ENCODE results near the gene MMP13.

Gene MMP13

DNA sequence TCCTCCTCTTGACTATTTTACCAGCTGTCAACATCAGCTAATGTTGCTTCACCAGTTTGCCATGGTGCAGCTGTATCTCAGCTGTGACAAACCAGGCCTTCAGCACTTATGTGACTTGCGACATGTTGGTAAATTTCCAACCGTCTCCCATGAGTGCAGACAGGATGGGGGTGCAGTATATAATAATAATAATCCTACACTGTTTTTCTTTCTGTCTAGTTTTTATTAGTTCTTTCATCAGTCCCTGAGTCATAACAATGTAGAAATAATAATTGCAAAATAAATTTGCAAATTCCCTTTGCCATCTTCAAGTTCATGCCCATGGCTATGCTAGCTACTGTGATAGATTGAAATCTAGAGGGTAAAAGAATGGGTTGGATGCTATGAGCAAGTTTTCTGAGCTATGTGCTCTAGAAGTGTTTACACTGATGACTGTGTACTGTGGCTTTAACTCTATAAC is 4.9 kb downstream of the MMP13 start:
- no peak for DNase-seq
- no peak overlapping the region for H3K4me3 ChIP-seq (ENCODE audit: low read depth, low read length)
- H3K27me3 ChIP-seq (ENCODE audit: insufficient read depth, low read depth, severe bottlenecking), result no peaks in the 10 kb centered on the region
- no peak for TF ChIP-seq CTCF (IDR thresholded peaks at IDR 0.05; ENCODE audit: low read depth, low read length)
- H3K9me3 ChIP-seq (ENCODE audit: severe bottlenecking), result no peaks in the 10 kb centered on the region
- H3K27ac ChIP-seq, result no peak overlapping the region
- H3K36me3 ChIP-seq, result no peaks in the 10 kb centered on the region

- Histone ChIP-seq H3K27ac (no peak overlapping the region), H3K4me3 (ENCODE audit: low read depth, low read length) (no peak overlapping the region), H3K27me3 (ENCODE audit: insufficient read depth, low read depth, severe bottlenecking) (no peaks in the 10 kb centered on the region), H3K9me3 (ENCODE audit: severe bottlenecking) (no peaks in the 10 kb centered on the region), H3K36me3 (no peaks in the 10 kb centered on the region)
- TF ChIP-seq CTCF (IDR thresholded peaks at IDR 0.05; ENCODE audit: low read depth, low read length), result no peak
- no peak for DNase-seq
Measured at GRCh38 chr11:102946237-102946636, 9.3 kb downstream of the MMP13 start.

DNA sequence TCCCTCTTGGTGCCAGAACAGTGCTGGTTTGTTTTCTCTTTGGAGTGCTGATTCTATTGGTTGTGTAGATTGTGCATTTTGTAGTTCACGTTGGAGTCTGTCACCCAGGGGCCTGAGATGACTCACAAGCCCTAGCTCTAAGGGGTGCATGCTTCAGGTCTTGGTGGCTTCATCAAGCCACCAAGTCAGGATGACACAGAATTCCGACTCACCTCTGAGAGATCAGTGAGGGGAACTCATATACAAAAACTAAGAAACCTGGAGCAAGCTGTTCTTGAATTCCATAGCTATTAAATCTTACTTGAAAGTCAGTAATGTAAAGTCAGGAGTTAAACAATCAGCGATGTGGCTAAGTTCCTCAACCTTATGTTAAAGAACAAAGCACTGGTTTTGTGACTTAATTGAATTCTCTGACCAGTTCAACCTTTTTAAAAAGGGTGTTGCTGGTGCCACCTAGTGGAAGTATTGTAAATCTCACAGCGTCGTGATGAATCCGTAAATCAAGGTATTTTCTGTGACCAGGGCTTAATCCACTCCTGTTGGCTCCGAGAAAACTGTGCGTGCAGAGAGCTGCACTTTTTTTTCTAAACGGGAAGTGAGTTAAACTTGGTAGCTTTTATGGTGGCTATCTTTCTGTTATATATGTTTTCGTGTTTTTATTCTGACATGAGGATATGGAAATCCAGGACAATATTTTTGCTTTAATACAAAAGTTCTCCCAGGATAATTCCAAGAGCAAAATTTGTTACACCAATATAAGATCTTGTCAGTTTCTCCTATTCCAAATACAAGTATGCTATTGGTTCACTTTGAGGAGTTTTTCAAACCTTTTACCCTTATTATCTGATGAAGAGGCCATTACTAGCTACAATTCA is 14.6 kb downstream of the MMP13 start:
- peak; percentile 65 for TF ChIP-seq CTCF (IDR thresholded peaks at IDR 0.05; ENCODE audit: low read depth, low read length)
- H3K36me3 ChIP-seq, result no peaks in the 10 kb centered on the region
- no peak overlapping the region for H3K27ac ChIP-seq
- no peaks in the 10 kb centered on the region for H3K27me3 ChIP-seq (ENCODE audit: insufficient read depth, low read depth, severe bottlenecking)
- DNase-seq, result peak; percentile 61
- H3K9me3 ChIP-seq (ENCODE audit: severe bottlenecking), result no peaks in the 10 kb centered on the region
- H3K4me3 ChIP-seq (ENCODE audit: low read depth, low read length), result peak overlapping the region; percentile 32

GRCh38 chr11:102936864-102937509 is 18.5 kb downstream of the MMP13 start:
- no peaks in the 10 kb centered on the region for H3K36me3 ChIP-seq
- H3K9me3 ChIP-seq (ENCODE audit: severe bottlenecking), result no peaks in the 10 kb centered on the region
- no peaks in the 10 kb centered on the region for H3K27me3 ChIP-seq (ENCODE audit: insufficient read depth, low read depth, severe bottlenecking)
- no peak overlapping the region for H3K27ac ChIP-seq
- H3K4me3 ChIP-seq (ENCODE audit: low read depth, low read length), result no peak overlapping the region
- DNase-seq, result no peak
- TF ChIP-seq CTCF (IDR thresholded peaks at IDR 0.05; ENCODE audit: low read depth, low read length), result no peak

GRCh38 chr11:102935514-102935913 is 20.0 kb downstream of the MMP13 start:
- H3K9me3 ChIP-seq (ENCODE audit: severe bottlenecking), result no peaks in the 10 kb centered on the region
- H3K4me3 ChIP-seq (ENCODE audit: low read depth, low read length), result no peak overlapping the region
- TF ChIP-seq CTCF (IDR thresholded peaks at IDR 0.05; ENCODE audit: low read depth, low read length), result 0 out of 2 replicates have a peak, but pooled peaks have one; percentile 18
- DNase-seq, result no peak
- no peaks in the 10 kb centered on the region for H3K27me3 ChIP-seq (ENCODE audit: insufficient read depth, low read depth, severe bottlenecking)
- H3K27ac ChIP-seq, result no peak overlapping the region
- H3K36me3 ChIP-seq, result no peaks in the 10 kb centered on the region

Measured in WERI-Rb-1 (cell line).